Keratinocyte (primary cell): Measurements from ENCODE around the gene REEP6. TPM values are rescaled to one million over a fixed set of nuclear protein-coding genes. Genes with fewer than 3 reads are reported as not detected.

Experiments
- DNase-seq: peaks from one replicate; pipeline ENCODE4 v3.0.0-alpha.2; 2011; ENCODE audit warnings: low read depth, missing footprints, low spot score
- FAIRE-seq: peaks from 2 replicates; lab custom pipeline; 2011; peaks lifted over from hg19 to GRCh38; lab: Jason Lieb, UNC
- H2AFZ ChIP-seq: 2 replicates; pipeline ENCODE4 v1.6.0; 2012; ENCODE audit warnings: low read length, control low read depth, inconsistent platforms; ENCODE audit not compliant: control insufficient read depth
- H3K27ac ChIP-seq: 2 replicates; pipeline ENCODE4 v1.5.1; 2011; ENCODE audit warnings: low read length; ENCODE audit not compliant: control insufficient read depth, insufficient read depth
- H3K27me3 ChIP-seq: 3 replicates; pipeline ENCODE4 v1.6.0; 2011; ENCODE audit warnings: low read length; ENCODE audit not compliant: control insufficient read depth, insufficient read depth; ENCODE audit errors: extremely low read depth
- H3K36me3 ChIP-seq, 2 experiments: 2 replicates in 1 of 2; 3 replicates in 1 of 2; pipeline ENCODE4 v1.5.1; 2011; ENCODE audit warnings: low read length in 2 of 2, mild to moderate bottlenecking in 1 of 2; ENCODE audit not compliant: control insufficient read depth in 2 of 2, insufficient read depth in 2 of 2; ENCODE audit errors: extremely low read depth in 1 of 2
- H3K4me1 ChIP-seq: 3 replicates; pipeline ENCODE4 v1.5.1; 2011; ENCODE audit warnings: low read length; ENCODE audit not compliant: control insufficient read depth, insufficient read depth; ENCODE audit errors: extremely low read depth
- H3K4me2 ChIP-seq: 3 replicates; pipeline ENCODE4 v1.6.0; 2011; ENCODE audit warnings: low read depth, low read length; ENCODE audit not compliant: control insufficient read depth, insufficient read depth; ENCODE audit errors: extremely low read depth
- H3K4me3 ChIP-seq, 3 experiments: fragments of 200-600 bp in 1 of 3; sonication (generic) in 1 of 3; 2 replicates in 2 of 3; 3 replicates in 1 of 3; pipeline ENCODE4 v1.5.1; 2011 to 2016; ENCODE audit warnings: low read length in 3 of 3, mild to moderate bottlenecking in 3 of 3, control low read depth in 2 of 3, inconsistent platforms in 1 of 3, low read depth in 1 of 3, mixed read lengths in 1 of 3, mixed run types in 1 of 3, moderate library complexity in 1 of 3; ENCODE audit not compliant: control insufficient read depth in 2 of 3, insufficient read depth in 2 of 3; ENCODE audit errors: extremely low read depth in 1 of 3
- H3K79me2 ChIP-seq: 2 replicates; pipeline ENCODE4 v1.6.0; 2012; ENCODE audit warnings: low read length; ENCODE audit not compliant: control insufficient read depth, insufficient read depth
- H3K9ac ChIP-seq: 3 replicates; pipeline ENCODE4 v1.6.0; 2011; ENCODE audit warnings: low read length; ENCODE audit not compliant: control insufficient read depth, insufficient read depth; ENCODE audit errors: extremely low read depth
- H3K9me1 ChIP-seq: 3 replicates; pipeline ENCODE4 v1.6.0; 2011; ENCODE audit warnings: low read length; ENCODE audit not compliant: control insufficient read depth, insufficient read depth; ENCODE audit errors: extremely low read depth
- H3K9me3 ChIP-seq: 2 replicates; pipeline ENCODE4 v1.5.1; 2012; ENCODE audit warnings: low read depth, low read length; ENCODE audit not compliant: control insufficient read depth
- H4K20me1 ChIP-seq: 3 replicates; pipeline ENCODE4 v1.6.0; 2011; ENCODE audit warnings: low read length; ENCODE audit not compliant: control insufficient read depth, insufficient read depth; ENCODE audit errors: extremely low read depth
- CTCF ChIP-seq, 3 experiments: IDR thresholded peaks in 1 of 3; conservative IDR thresholded peaks in 1 of 3; optimal IDR thresholded peaks in 1 of 3; 2 replicates in 2 of 3; 3 replicates in 1 of 3; pipeline versions ENCODE3 to v1.5.1; 2011; ENCODE audit warnings: low read length in 3 of 3, mild to moderate bottlenecking in 3 of 3, moderate library complexity in 2 of 3, control low read depth in 1 of 3, inconsistent platforms in 1 of 3; ENCODE audit not compliant: insufficient read depth in 2 of 3; ENCODE audit errors: extremely low read depth in 1 of 3
- EZH2 ChIP-seq: IDR thresholded peaks from one replicate; pipeline ENCODE4 v1.6.1; 2012; ENCODE audit warnings: inconsistent platforms, mild to moderate bottlenecking, low read length, moderate library complexity
- dilution Hi-C: fragments of 300-500 bp; cut with MboI; formaldehyde crosslinking; loops from one replicate; pipeline ENCODE4 v1.7.0; 2020; ENCODE audit warnings: low sequenced_read_pairs; ENCODE audit not compliant: extremely low pct_ligation_motif_present
- polyA plus RNA-seq, 5 experiments: library from polyadenylated mRNA; depleted of rRNA in 3 of 5; stranded (reverse) in 3 of 5; stranded (forward) in 1 of 5; unstranded in 1 of 5; fragments of >200 nt; gene quantifications; 1 replicate in 1 of 5; 2 replicates in 3 of 5; 3 replicates in 1 of 5; pipeline versions ENCODE4 v1.2.1 to v1.2.3, GENCODE V29; 2011 to 2012; ENCODE audit warnings: missing spikeins in 2 of 5, low read depth in 1 of 5, low replicate concordance in 1 of 5

The REEP6 gene
- polyA plus RNA-seq, 1 donor (not counting 4 experiments of a cell fraction or from before 2014, with no cell fraction given): 1.2 TPM

GRCh38 chr19:1522061-1522460, 31.1 kb downstream of the REEP6 start:
- FAIRE-seq (no peak), DNase-seq (no peak)
- no peaks in the 10 kb centered on the region for H3K79me2 ChIP-seq
- H4K20me1 ChIP-seq: peaks cover 2% of the 10 kb centered on the region
- H3K36me3 ChIP-seq: no peaks in the 10 kb centered on the region
- no peaks in the 10 kb centered on the region for H3K9me1 ChIP-seq
- no peak overlapping the region for H3K27ac ChIP-seq
- dilution Hi-C loops: no loop called here
- H2AFZ ChIP-seq: no peak overlapping the region
- no peak overlapping the region for H3K9ac ChIP-seq
- H3K4me1 ChIP-seq: no peaks in the 10 kb centered on the region
- H3K27me3 ChIP-seq: peaks cover 37% of the 10 kb centered on the region
- no peak for TF ChIP-seq CTCF (optimal IDR thresholded peaks at IDR 0.05 in 1 of 3, IDR thresholded peaks at IDR 0.05 in 1 of 3, conservative IDR thresholded peaks at IDR 0.05 in 1 of 3; ENCODE audit: extremely low read depth in 1 of 3, insufficient read depth in 2 of 3, low read length in 3 of 3)
- TF ChIP-seq EZH2: no peak
- H3K9me3 ChIP-seq: no peaks in the 10 kb centered on the region
- H3K4me2 ChIP-seq: no peak overlapping the region
- H3K4me3 ChIP-seq: no peak overlapping the region

GRCh38 chr19:1522838-1523237, 31.9 kb downstream of the REEP6 start:
- Histone ChIP-seq H3K36me3 (no peaks in the 10 kb centered on the region), H3K79me2 (no peaks in the 10 kb centered on the region), H3K9me1 (no peaks in the 10 kb centered on the region), H4K20me1 (peaks cover 2% of the 10 kb centered on the region), H3K9ac (no peak overlapping the region), H3K4me3 (no peak overlapping the region), H3K4me1 (no peaks in the 10 kb centered on the region), H3K4me2 (no peak overlapping the region), H2AFZ (no peak overlapping the region), H3K27me3 (peaks cover 37% of the 10 kb centered on the region), H3K27ac (no peak overlapping the region), H3K9me3 (no peaks in the 10 kb centered on the region)
- TF ChIP-seq CTCF (optimal IDR thresholded peaks at IDR 0.05 in 1 of 3, IDR thresholded peaks at IDR 0.05 in 1 of 3, conservative IDR thresholded peaks at IDR 0.05 in 1 of 3; ENCODE audit: extremely low read depth in 1 of 3, insufficient read depth in 2 of 3, low read length in 3 of 3): no peak
- TF ChIP-seq EZH2: no peak
- FAIRE-seq: no peak
- no peak for DNase-seq
- dilution Hi-C loops: no loop called here
